Measurements from ENCODE around the gene RCCD1.

RCCD1 gene

GRCh38 chr15:90960298-90961091, 5.8 kb downstream of the RCCD1 start:
- no peak overlapping the region for H3K27ac ChIP-seq (ENCODE audit: low read depth, low read length)
- H3K9ac ChIP-seq (ENCODE audit: low read length in 5 of 5): no peak overlapping the region
- no peak overlapping the region for H3K4me3 ChIP-seq (ENCODE audit: low read depth in 1 of 5, low read length in 5 of 5)
- no peaks in the 10 kb centered on the region for H3K9me3 ChIP-seq (ENCODE audit: control insufficient read depth in 5 of 5, low read length in 5 of 5)
- H3K4me1 ChIP-seq (ENCODE audit: control insufficient read depth in 5 of 5, insufficient read depth in 5 of 5, low read length in 5 of 5): peaks cover 0 to 39% (median 35%) of the 10 kb centered on the region in 5 donors
- peaks cover 0 to 46% (median 25%) of the 10 kb centered on the region in 5 donors for H3K36me3 ChIP-seq (ENCODE audit: control insufficient read depth in 5 of 5, insufficient read depth in 5 of 5, low read length in 5 of 5)
- no peaks in the 10 kb centered on the region for H3K27me3 ChIP-seq (ENCODE audit: control insufficient read depth in 5 of 5, insufficient read depth in 4 of 5, low read length in 5 of 5)

- Histone ChIP-seq H3K9ac (ENCODE audit: low read length in 5 of 5) (no peak overlapping the region), H3K36me3 (ENCODE audit: control insufficient read depth in 5 of 5, insufficient read depth in 5 of 5, low read length in 5 of 5) (peaks cover 0 to 57% (median 32%) of the 10 kb centered on the region in 5 donors), H3K4me3 (ENCODE audit: low read depth in 1 of 5, low read length in 5 of 5) (no peak overlapping the region), H3K4me1 (ENCODE audit: control insufficient read depth in 5 of 5, insufficient read depth in 5 of 5, low read length in 5 of 5) (peaks cover 0 to 30% (median 23%) of the 10 kb centered on the region in 5 donors), H3K27me3 (ENCODE audit: control insufficient read depth in 5 of 5, insufficient read depth in 4 of 5, low read length in 5 of 5) (no peaks in the 10 kb centered on the region), H3K27ac (ENCODE audit: low read depth, low read length) (no peak overlapping the region), H3K9me3 (ENCODE audit: control insufficient read depth in 5 of 5, low read length in 5 of 5) (no peaks in the 10 kb centered on the region)
These were observed 7.3 kb downstream of the RCCD1 start for GRCh38 chr15:90962021-90962420.

GRCh38 chr15:90966262-90966661, 11.6 kb downstream of the RCCD1 start:
- Histone ChIP-seq H3K27me3 (ENCODE audit: control insufficient read depth in 5 of 5, insufficient read depth in 4 of 5, low read length in 5 of 5) (no peaks in the 10 kb centered on the region), H3K9ac (ENCODE audit: low read length in 5 of 5) (no peak overlapping the region), H3K27ac (ENCODE audit: low read depth, low read length) (no peak overlapping the region), H3K9me3 (ENCODE audit: control insufficient read depth in 5 of 5, low read length in 5 of 5) (no peaks in the 10 kb centered on the region), H3K36me3 (ENCODE audit: control insufficient read depth in 5 of 5, insufficient read depth in 5 of 5, low read length in 5 of 5) (peaks cover 3 to 52% (median 28%) of the 10 kb centered on the region in 5 donors), H3K4me3 (ENCODE audit: low read depth in 1 of 5, low read length in 5 of 5) (no peak overlapping the region), H3K4me1 (ENCODE audit: control insufficient read depth in 5 of 5, insufficient read depth in 5 of 5, low read length in 5 of 5) (no peaks in the 10 kb centered on the region)

GRCh38 chr15:90967206-90967605, 12.5 kb downstream of the RCCD1 start:
- no peak overlapping the region for H3K4me3 ChIP-seq (ENCODE audit: low read depth in 1 of 5, low read length in 5 of 5)
- no peak overlapping the region for H3K27ac ChIP-seq (ENCODE audit: low read depth, low read length)
- H3K9ac ChIP-seq (ENCODE audit: low read length in 5 of 5): no peak overlapping the region
- no peaks in the 10 kb centered on the region for H3K4me1 ChIP-seq (ENCODE audit: control insufficient read depth in 5 of 5, insufficient read depth in 5 of 5, low read length in 5 of 5)
- no peaks in the 10 kb centered on the region for H3K27me3 ChIP-seq (ENCODE audit: control insufficient read depth in 5 of 5, insufficient read depth in 4 of 5, low read length in 5 of 5)
- H3K36me3 ChIP-seq (ENCODE audit: control insufficient read depth in 5 of 5, insufficient read depth in 5 of 5, low read length in 5 of 5): peaks cover 3 to 42% (median 19%) of the 10 kb centered on the region in 5 donors
- no peaks in the 10 kb centered on the region for H3K9me3 ChIP-seq (ENCODE audit: control insufficient read depth in 5 of 5, low read length in 5 of 5)

- H3K9me3 ChIP-seq (ENCODE audit: control insufficient read depth in 5 of 5, low read length in 5 of 5): no peaks in the 10 kb centered on the region
- H3K4me3 ChIP-seq (ENCODE audit: low read depth in 1 of 5, low read length in 5 of 5): no peak overlapping the region
These were observed 13.8 kb downstream of the RCCD1 start for GRCh38 chr15:90968434-90968833.

GRCh38 chr15:90970274-90970673, 15.6 kb downstream of the RCCD1 start:
- Histone ChIP-seq H3K9me3 (ENCODE audit: control insufficient read depth in 5 of 5, low read length in 5 of 5) (no peaks in the 10 kb centered on the region), H3K27me3 (ENCODE audit: control insufficient read depth in 5 of 5, insufficient read depth in 4 of 5, low read length in 5 of 5) (no peaks in the 10 kb centered on the region), H3K4me1 (ENCODE audit: control insufficient read depth in 5 of 5, insufficient read depth in 5 of 5, low read length in 5 of 5) (peaks cover 0 to 3% (median 0%) of the 10 kb centered on the region in 5 donors), H3K36me3 (ENCODE audit: control insufficient read depth in 5 of 5, insufficient read depth in 5 of 5, low read length in 5 of 5) (peaks cover 3 to 29% (median 12%) of the 10 kb centered on the region in 5 donors), H3K4me3 (ENCODE audit: low read depth in 1 of 5, low read length in 5 of 5) (no peak overlapping the region), H3K9ac (ENCODE audit: low read length in 5 of 5) (no peak overlapping the region), H3K27ac (ENCODE audit: low read depth, low read length) (no peak overlapping the region)

More at GRCh38 chr15:90968434-90968833, 13.8 kb downstream of the RCCD1 start:
- Histone ChIP-seq H3K9ac (ENCODE audit: low read length in 5 of 5) (no peak overlapping the region), H3K36me3 (ENCODE audit: control insufficient read depth in 5 of 5, insufficient read depth in 5 of 5, low read length in 5 of 5) (peaks cover 3 to 35% (median 14%) of the 10 kb centered on the region in 5 donors), H3K27ac (ENCODE audit: low read depth, low read length) (no peak overlapping the region), H3K27me3 (ENCODE audit: control insufficient read depth in 5 of 5, insufficient read depth in 4 of 5, low read length in 5 of 5) (no peaks in the 10 kb centered on the region), H3K4me1 (ENCODE audit: control insufficient read depth in 5 of 5, insufficient read depth in 5 of 5, low read length in 5 of 5) (no peaks in the 10 kb centered on the region)

GRCh38 chr15:90972133-90972532, 17.4 kb downstream of the RCCD1 start:
- no peak overlapping the region for H3K4me3 ChIP-seq (ENCODE audit: low read depth in 1 of 5, low read length in 5 of 5)
- peaks cover 2 to 19% (median 3%) of the 10 kb centered on the region in 5 donors for H3K36me3 ChIP-seq (ENCODE audit: control insufficient read depth in 5 of 5, insufficient read depth in 5 of 5, low read length in 5 of 5)
- no peak overlapping the region for H3K9ac ChIP-seq (ENCODE audit: low read length in 5 of 5)

GRCh38 chr15:90974216-90974615, 19.5 kb downstream of the RCCD1 start:
- H3K9me3 ChIP-seq (ENCODE audit: control insufficient read depth in 5 of 5, low read length in 5 of 5): no peaks in the 10 kb centered on the region
- peaks cover 0 to 3% (median 0%) of the 10 kb centered on the region in 5 donors for H3K4me1 ChIP-seq (ENCODE audit: control insufficient read depth in 5 of 5, insufficient read depth in 5 of 5, low read length in 5 of 5)
- H3K27ac ChIP-seq (ENCODE audit: low read depth, low read length): no peak overlapping the region
- no peak overlapping the region for H3K9ac ChIP-seq (ENCODE audit: low read length in 5 of 5)
- H3K4me3 ChIP-seq (ENCODE audit: low read depth in 1 of 5, low read length in 5 of 5): no peak overlapping the region
- H3K36me3 ChIP-seq (ENCODE audit: control insufficient read depth in 5 of 5, insufficient read depth in 5 of 5, low read length in 5 of 5): peaks cover 0 to 16% (median 2%) of the 10 kb centered on the region in 5 donors
- H3K27me3 ChIP-seq (ENCODE audit: control insufficient read depth in 5 of 5, insufficient read depth in 4 of 5, low read length in 5 of 5): no peaks in the 10 kb centered on the region

More at GRCh38 chr15:90972133-90972532, 17.4 kb downstream of the RCCD1 start:
- Histone ChIP-seq H3K27me3 (ENCODE audit: control insufficient read depth in 5 of 5, insufficient read depth in 4 of 5, low read length in 5 of 5) (no peaks in the 10 kb centered on the region), H3K4me1 (ENCODE audit: control insufficient read depth in 5 of 5, insufficient read depth in 5 of 5, low read length in 5 of 5) (peaks cover 0 to 3% (median 0%) of the 10 kb centered on the region in 5 donors), H3K27ac (ENCODE audit: low read depth, low read length) (no peak overlapping the region), H3K9me3 (ENCODE audit: control insufficient read depth in 5 of 5, low read length in 5 of 5) (no peaks in the 10 kb centered on the region)

GRCh38 chr15:90979582-90979981, 24.9 kb downstream of the RCCD1 start:
- Histone ChIP-seq H3K36me3 (ENCODE audit: control insufficient read depth in 5 of 5, insufficient read depth in 5 of 5, low read length in 5 of 5) (peaks cover 0 to 16% (median 0%) of the 10 kb centered on the region in 5 donors), H3K27ac (ENCODE audit: low read depth, low read length) (no peak overlapping the region), H3K27me3 (ENCODE audit: control insufficient read depth in 5 of 5, insufficient read depth in 4 of 5, low read length in 5 of 5) (no peaks in the 10 kb centered on the region), H3K9me3 (ENCODE audit: control insufficient read depth in 5 of 5, low read length in 5 of 5) (no peaks in the 10 kb centered on the region), H3K4me3 (ENCODE audit: low read depth in 1 of 5, low read length in 5 of 5) (no peak overlapping the region), H3K4me1 (ENCODE audit: control insufficient read depth in 5 of 5, insufficient read depth in 5 of 5, low read length in 5 of 5) (no peaks in the 10 kb centered on the region), H3K9ac (ENCODE audit: low read length in 5 of 5) (no peak overlapping the region)

- Histone ChIP-seq H3K4me1 (ENCODE audit: control insufficient read depth in 5 of 5, insufficient read depth in 5 of 5, low read length in 5 of 5) (no peaks in the 10 kb centered on the region), H3K9me3 (ENCODE audit: control insufficient read depth in 5 of 5, low read length in 5 of 5) (no peaks in the 10 kb centered on the region), H3K9ac (ENCODE audit: low read length in 5 of 5) (no peak overlapping the region), H3K36me3 (ENCODE audit: control insufficient read depth in 5 of 5, insufficient read depth in 5 of 5, low read length in 5 of 5) (peaks cover 0 to 13% (median 0%) of the 10 kb centered on the region in 5 donors), H3K27me3 (ENCODE audit: control insufficient read depth in 5 of 5, insufficient read depth in 4 of 5, low read length in 5 of 5) (no peaks in the 10 kb centered on the region), H3K4me3 (ENCODE audit: low read depth in 1 of 5, low read length in 5 of 5) (no peak overlapping the region), H3K27ac (ENCODE audit: low read depth, low read length) (no peak overlapping the region)
These were observed 27.0 kb downstream of the RCCD1 start for GRCh38 chr15:90981681-90982080.

Measured in subcutaneous abdominal adipose tissue (tissue), 5 donors.